Ramos (cell line): Measurements from ENCODE around the gene TNP2.
"Not testable (repeated sequence)": the region's sequence is repeated elsewhere in the genome, so short reads cannot be mapped to it uniquely, and the experiment has no call there.

Source experiments
- in situ Hi-C: fragments of 300-500 bp; cut with MboI; formaldehyde crosslinking; loops from one replicate; pipeline ENCODE4 v1.14.3; 2022; ENCODE audit warnings: low sequenced_read_pairs; ENCODE audit not compliant: unreplicated experiment

Gene TNP2

DNA sequence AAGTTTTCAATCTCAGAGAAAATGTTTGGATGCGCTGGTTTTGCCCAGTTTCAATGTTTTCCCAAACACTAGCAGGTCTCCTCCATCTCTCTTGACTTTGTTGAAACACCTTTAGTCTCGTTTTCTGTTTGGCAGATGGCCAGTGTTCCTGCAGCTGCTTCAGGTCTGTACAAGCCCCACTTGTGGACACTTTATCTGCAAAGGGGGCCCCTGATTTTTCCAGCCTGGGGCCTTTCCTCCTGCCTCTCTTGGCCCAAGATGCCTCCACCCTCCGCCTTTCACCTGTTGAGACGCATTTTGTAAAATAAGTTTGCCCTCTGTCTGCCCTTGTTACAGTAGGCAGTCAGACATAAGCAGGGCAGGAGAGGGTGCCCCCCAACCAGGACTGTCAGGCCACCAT is 33.9 kb upstream of the TNP2 start:
- in situ Hi-C loops = loop anchor here (10.0 to 25.0 kb wide), 3 partner anchors 322 to 1009 kb away; partner anchors contain the start of gene TNFRSF17

- in situ Hi-C loops = loop anchor here (10.0 to 25.0 kb wide), 3 partner anchors 323 to 1010 kb away; partner anchors contain the start of gene TNFRSF17
Observed at GRCh38 chr16:11301645-11302501, 32.7 kb upstream of the TNP2 start.

- in situ Hi-C loops = loop anchor here (10.0 to 25.0 kb wide), 3 partner anchors 324 to 1012 kb away; partner anchors contain the start of gene TNFRSF17
Observed at GRCh38 chr16:11300560-11300892, 31.4 kb upstream of the TNP2 start.

GRCh38 chr16:11299865-11300559 is 30.9 kb upstream of the TNP2 start:
- in situ Hi-C loops = loop anchor here (10.0 to 25.0 kb wide), 3 partner anchors 325 to 1012 kb away; partner anchors contain the start of gene TNFRSF17

- in situ Hi-C loops = not testable (repeated sequence)
Observed at GRCh38 chr16:11298950-11299547, 29.9 kb upstream of the TNP2 start.

DNA sequence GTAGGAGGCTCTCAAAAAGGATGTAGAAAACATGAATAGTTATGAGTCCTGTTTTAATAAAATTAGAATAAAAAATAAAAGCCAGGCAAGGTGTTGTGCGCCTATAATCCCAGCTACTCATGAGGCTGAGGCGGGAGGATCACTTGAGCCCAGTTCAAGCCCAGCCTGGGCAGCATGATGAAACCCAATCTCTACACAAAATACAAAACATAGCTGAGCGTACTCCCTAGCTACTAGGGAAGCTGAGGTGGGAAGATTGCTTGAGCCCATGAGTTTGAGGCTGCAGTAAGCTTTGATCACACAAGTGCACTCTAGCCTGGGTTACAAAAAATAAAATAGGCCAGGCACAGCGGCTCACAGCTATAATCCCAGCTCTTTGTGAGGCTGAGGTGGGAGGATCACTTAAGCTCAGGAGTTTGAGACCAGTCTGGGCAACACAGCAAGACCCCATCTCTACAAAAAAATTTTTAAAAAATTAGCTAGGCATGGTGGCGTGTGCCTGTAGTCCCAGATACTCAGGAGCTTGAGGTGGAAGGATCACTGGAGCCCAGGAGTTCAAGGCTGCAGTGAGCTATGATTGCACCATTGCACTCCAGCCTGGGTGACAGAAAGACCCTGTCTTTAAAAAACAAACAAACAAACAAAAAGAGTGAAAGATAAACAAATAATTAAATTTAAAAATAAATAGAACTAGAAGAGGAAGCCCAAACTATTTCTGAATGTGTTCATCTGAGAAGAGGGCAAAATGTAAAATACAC is 29.2 kb upstream of the TNP2 start:
- in situ Hi-C loops = no loop called here

GRCh38 chr16:11297492-11298142 is 28.5 kb upstream of the TNP2 start:
- in situ Hi-C loops = no loop called here

GRCh38 chr16:11296706-11297491 is 27.8 kb upstream of the TNP2 start:
- in situ Hi-C loops = no loop called here

- in situ Hi-C loops = no loop called here
Observed at GRCh38 chr16:11296351-11296705, 27.2 kb upstream of the TNP2 start.

DNA sequence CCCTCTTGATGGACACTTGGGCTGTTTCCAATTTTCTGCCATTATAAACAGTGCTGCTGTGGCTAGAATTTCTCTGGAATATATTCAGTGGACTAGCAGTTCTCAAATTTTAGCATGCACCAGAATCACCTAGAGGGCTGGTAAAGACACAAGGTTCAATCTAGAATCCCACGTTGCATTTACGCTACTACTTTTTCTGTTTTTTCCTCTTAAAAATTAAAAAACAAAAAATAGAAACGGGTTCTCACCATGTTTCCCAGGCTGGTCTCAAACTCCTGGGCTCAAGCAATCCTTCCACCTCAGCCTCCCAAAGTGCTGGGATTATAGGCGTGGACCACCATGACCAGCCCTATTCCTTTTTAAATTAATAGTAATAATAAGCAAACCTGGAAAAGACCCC is 26.5 kb upstream of the TNP2 start:
- in situ Hi-C loops = no loop called here

GRCh38 chr16:11292076-11292748 is 23.1 kb upstream of the TNP2 start:
- in situ Hi-C loops = loop anchor here (5.0 kb wide), 1 partner anchor 35 kb away; the partner anchor contains the start of gene SOCS1

GRCh38 chr16:11291091-11291703 is 22.1 kb upstream of the TNP2 start:
- in situ Hi-C loops = loop anchor here (5.0 kb wide), 1 partner anchor 34 kb away; the partner anchor contains the start of gene SOCS1

DNA sequence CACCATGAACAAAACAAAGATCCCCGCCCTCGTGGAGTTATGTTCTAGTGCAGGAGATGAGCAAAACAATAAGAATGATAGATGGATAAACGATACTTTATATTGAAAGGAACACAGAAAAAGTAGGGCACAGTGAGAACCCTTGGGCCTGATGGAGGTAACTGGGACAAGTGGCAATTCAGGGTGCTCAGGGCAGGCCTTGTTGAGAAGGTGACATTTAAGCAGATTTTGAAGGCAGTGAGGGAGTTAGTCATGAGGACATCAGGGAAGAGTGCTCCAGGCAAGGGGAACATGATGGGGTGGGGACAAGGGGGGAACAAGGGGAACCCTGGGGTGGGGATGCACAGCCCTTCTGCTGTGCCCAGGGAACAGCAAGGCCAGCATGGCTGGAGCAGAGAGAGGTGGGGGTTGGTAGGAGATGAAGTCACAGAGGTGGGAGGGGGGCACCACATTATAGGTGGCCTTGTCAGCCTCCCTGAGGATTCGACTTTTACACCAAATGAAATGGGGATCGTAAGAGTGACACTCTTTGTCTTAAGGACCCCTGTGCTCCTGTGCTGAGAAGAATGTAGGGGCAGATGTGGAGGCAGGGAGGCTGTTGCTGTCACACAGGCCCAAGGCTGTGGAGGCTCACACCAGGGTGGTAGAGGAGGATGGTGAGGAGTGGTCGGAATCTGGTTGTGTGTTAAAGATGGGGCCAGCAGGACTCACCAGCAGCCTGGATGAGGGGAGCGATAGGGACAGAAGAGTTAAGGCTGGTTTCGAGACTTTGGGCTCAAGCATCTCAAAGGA is 21.2 kb upstream of the TNP2 start:
- in situ Hi-C loops = loop anchor here (5.0 kb wide), 1 partner anchor 33 kb away; the partner anchor contains the start of gene SOCS1

- in situ Hi-C loops = loop anchor here (5.0 kb wide), 1 partner anchor 32 kb away; the partner anchor contains the start of gene SOCS1
Observed at GRCh38 chr16:11289696-11290095, 20.6 kb upstream of the TNP2 start.

DNA sequence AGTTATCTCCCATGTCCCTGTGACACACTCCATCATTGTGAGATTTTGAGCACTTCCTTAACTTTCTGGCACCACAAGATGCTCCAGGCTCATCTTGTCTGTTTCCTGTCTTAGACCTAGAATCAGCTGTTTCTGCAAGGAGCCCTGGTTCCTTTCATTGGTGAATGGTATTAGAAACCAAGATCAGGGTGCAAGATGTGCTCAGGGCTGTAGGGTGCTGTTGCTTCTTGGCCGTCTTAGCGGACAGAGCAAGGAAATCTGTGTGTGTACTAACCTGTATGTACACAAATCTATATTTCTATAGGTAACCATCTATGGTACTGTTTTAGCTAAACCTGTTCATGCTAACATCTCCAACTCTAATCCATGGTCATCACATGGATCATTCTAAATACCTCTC is 20.1 kb upstream of the TNP2 start:
- in situ Hi-C loops = no loop called here

DNA sequence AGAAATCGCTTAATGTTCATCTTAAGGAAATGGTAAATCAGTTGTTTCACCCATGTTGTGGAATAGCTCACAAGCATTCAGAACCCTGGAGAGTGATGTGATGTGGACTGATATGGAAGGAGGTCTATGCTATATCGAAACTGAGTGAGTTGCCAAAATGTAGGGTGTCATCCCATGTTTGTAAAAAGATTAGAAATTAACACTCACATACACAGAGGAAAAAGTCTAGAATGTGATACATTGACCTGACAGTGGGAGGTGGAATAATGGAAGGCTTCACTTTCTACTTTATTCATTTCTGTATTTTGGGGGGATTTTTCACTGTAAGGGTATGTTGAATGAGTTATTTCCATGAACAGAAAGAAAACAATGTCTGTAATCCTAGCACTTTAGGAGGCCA is 16.7 kb upstream of the TNP2 start:
- in situ Hi-C loops = no loop called here

DNA sequence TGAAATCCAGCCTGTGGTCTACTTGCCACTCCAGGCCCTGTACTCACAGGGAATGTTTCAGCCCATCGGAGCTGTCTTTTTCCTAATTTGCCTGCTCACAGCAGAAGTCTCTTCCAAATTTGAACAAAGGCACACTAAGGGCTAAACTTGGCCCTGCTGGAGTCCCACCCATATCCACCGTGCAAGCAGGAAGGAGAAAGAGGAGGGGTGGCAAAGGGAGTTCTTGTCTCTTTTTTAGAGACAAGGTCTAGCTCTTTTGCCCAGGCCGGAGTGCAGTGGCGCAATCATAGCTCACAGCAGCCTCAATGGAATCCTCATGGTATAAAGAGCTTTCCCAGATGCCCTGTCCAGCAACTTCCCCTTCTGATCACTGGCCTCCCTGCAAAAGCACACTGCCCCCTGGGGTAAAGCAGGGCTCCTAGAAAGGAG is 14.7 kb upstream of the TNP2 start:
- in situ Hi-C loops = no loop called here
